Embryonic facial prominence (tissue), 1 donor: Measurements from ENCODE around the gene CWC27.
"Not testable (repeated sequence)": the region's sequence is repeated elsewhere in the genome, so short reads cannot be mapped to it uniquely, and the experiment has no call there.

Source experiments
- DNase-seq: peaks from one replicate; pipeline ENCODE4 v3.0.0-alpha.2; 2016; ENCODE audit errors: extremely low spot score

Gene CWC27

DNA sequence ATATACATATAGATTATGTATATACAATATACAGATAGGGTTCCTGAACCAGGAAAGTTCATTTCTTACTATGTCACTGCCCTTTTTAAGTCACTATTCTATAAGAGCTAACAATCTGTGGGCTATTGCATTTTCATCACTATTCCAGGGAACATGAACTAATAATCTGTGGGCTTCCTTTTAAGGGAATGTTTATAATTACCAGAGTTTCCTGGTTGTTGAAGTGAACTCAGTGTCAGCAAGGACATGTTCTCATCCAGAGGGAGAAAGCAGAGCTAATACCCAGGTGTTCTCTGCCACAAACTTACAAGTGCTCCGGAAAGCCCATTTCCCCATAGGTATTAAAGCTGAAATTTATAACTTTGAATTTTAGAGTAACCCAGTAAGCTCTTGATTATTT, 69.6 kb downstream of the CWC27 start:
- DNase-seq = no peak

DNA sequence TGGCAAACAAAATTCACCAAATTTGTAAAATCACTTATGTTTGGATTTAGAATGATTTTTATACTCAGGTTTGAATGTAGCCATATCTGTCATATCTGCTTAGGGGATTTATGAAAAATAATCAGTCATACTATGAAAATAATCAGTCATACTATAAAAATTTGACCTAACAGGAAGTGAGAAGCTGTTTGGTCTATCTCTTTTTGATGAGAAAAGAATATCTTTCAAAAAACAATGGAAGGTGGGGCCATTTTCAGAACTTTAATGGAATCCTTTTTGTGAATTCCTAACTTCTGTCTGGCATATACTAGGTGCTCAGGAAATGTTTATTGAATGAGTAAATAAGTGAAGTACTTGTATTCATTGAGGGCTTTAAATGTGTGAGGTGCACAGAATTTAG, 70.1 kb downstream of the CWC27 start:
- no peak for DNase-seq

DNA sequence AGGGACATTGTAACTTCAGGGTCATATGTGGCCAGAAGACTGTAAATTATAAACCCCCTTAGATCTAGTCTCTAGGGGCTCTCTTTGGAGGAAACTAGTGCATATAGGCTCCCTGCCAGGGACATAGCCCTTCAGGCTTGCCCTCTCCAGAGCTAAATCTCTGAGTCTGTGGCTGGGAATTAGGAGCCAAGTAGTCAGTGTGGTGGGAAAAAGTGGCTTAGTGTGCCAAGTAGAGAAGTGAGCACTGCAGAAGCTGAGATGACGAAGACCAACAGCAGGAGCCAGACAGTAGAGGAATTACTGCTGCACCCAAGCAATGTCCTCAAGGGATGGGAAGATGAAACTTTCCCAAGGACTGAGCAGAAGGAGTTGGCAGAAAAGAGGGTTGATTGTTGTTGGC, 71.2 kb downstream of the CWC27 start:
- DNase-seq = no peak

DNA sequence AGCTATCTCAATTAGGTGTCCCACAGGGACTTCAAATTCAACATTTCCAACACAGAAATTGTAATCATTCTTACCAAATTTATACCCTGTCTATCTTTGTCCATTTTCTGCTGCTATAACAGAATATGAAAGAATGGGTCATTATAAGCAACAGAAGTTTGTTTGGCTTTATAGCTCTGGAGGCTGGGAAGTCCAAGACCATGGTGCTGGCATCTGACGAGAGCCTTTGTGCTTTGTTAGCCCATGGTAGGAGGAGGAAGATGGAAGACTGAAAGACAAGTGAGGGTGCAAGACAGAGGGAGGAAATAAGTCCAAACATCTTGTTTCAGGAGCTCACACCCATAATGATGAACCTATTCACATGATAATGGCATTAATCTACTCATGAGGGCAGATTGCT, 72.2 kb downstream of the CWC27 start:
- DNase-seq = no peak

DNA sequence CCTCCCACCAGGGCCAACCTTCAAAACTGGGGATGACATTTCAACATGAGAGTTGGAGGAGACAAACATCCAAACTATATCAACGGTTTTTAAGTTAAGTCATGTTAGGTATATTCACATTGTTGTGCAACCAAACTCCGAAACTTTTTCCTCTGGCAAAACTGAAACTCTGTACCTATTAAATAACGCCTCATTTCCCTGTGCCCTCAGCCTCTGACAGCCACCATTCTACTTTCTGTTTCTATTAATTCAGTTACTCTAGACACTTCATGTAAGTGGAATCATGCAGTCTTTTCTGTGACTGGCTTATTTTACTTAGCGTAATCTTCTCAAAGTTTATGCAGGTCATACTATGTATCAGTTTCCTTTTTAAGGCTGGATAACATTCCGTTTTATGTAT, 85.0 kb downstream of the CWC27 start:
- DNase-seq = no peak

DNA sequence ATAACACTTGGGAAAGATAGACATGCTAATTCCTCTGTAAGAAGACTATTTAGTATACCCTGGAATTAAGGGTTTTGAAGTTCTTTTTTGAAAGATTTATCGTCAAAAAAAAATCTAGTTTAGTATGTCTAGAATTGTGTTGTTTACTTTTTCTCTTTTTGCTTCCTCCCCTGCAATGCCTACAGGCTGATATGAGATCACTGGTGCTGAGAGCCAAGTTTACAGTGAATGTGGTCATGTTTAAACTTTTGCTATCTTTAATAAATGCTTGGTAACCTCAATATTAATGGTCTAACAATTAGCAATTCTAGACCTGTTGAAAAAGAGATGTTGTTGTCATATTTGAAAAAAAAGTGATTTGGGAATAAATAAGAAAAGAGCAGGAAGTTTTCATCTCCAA, 86.1 kb downstream of the CWC27 start:
- DNase-seq = no peak

DNA sequence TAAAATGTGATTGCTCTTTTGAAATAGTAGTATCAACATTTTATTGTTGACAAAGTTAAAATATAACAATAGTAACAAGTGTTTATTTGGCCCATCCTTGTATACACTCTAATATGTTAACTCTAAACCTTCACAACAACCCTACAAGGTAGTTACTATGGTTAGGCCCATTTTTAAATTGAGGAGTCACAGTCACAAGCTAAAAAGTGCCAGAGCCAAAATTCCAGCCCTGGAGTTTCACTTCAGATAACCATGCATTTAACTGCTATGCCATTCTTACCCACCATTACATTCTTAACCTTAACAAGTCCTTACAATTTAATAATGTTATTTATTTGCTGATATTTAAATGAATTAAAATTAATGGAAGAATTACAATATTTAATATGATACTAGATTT, 91.2 kb downstream of the CWC27 start:
- no peak for DNase-seq

DNA sequence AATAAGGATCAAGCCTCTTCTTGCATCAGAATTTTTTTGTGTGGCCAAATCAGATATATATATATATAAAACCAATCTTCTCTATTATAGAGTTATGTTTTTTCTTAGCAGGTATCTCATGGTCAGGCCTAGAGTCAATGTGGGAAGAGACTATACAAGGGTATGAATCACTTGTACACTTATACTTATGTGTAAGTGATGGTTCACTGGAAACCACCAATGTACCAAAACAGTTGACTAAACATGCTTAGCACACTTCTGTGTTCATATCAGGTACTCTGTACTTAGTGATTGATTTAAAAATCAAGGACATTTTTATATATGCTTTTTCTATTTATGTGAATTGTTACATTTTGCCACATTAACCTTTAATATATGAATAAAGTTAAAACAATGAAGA, 92.6 kb downstream of the CWC27 start:
- DNase-seq = no peak

DNA sequence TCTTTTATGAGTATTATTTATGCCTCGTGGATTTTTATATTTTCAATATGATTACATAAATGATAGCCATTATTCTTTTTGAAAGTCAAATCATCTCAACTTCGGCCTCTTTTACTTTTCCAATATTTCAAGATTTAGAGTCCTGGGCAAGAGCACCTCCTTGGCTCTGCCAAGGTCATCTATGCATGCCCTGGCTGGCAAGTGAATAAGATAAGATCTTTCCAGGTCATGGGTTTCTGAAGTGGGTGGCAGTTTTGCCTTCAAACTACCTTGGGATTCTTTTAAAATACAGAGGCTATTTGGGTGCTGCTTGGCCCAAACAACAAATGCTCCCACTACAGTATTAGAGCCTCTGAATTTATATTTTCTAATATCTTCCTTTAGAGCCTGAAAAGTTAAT, 95.4 kb downstream of the CWC27 start:
- DNase-seq = no peak

DNA sequence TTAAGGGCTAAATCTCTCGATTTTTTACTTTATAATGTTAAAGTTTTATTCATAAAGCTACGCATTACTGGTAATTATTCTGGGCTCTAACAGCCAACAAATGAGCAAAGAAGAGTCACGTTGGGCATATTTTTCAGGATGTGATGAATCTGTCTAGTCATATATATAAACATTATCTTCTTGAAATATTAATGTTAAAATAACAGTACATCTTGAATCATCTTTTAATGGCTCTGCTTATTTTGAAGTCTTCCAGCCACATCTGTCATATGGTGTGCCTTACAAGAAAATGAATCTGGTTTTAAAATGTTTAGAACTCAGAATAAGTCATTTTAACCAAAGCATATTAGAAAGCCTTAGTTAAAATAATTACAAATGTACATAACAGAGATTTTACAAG, 96.9 kb downstream of the CWC27 start:
- no peak for DNase-seq

DNA sequence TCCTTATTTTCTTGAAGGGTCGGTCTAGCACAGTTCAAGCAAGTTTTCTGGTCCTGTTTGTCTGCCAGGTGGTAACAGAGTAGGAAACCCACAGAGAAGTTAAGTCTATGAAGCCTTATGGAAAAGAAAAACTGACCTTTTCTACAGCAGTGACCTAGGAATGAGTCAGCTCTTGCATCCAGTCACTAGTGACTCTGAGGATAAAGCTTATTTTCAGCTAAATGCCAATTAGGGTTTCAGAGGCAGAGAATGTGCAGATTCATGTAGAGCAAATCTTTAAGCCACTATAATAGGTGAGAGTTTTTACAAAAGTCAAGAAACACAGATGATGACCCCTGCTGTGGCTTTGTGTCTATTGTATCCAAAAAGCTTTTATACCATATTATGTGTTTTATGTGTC, 100.7 kb downstream of the CWC27 start:
- no peak for DNase-seq

DNA sequence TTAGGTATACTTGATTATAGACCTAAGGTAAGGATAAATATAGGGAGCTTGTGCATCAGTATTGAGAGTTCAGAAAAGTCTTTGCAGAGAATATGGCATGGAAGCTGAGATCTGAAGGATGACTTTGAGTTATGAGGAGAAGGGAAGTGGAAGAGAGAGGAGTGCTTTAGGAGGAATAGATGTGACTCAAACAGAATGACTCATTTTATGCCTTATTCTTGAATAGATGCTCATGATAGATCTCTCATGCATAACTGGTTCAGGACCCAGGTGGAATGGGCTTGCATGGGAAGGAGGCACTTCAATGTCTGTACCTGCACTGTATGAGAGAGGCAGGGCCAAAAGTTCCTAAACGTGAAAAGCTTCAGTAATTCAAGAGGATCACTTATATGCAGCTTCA, 103.3 kb downstream of the CWC27 start:
- DNase-seq = no peak

DNA sequence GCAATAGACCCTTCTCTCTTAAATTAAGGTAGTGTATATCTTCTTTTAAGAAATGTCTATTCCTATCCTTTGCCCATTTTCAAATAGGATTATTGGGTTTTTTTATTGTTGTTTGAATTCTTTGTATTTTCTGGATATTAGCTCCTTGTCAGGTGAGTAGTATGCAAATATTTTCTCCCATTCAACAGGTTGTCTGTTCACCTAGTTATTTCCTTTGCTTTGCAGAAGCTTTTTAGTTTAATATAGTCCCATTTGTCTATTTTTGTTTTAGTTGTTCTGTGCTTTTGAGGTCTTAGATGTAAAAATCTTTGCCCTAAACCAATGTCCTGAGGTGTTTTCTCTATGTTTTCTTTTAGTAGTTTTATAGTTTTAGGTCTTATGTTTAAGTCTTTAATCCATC, 104.7 kb downstream of the CWC27 start:
- DNase-seq = no peak

DNA sequence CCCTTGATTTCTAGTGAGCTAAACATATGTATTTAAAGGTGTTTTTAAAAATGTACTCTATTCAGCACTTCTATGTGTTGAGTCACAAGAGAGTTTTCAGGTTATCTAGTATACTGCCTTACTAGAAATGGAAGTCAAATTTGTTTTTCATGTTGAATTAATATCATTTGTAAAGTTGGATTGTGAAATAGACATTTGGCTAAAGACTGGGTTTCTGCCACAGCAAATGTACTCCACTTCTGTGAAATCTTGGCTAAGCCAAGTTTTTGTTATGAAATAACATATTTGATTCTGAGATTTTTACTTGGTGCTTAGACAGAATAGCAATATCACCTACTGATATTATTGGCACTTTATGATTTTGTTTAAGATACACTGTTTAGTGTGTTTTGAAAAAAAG, 106.0 kb downstream of the CWC27 start:
- no peak for DNase-seq

DNA sequence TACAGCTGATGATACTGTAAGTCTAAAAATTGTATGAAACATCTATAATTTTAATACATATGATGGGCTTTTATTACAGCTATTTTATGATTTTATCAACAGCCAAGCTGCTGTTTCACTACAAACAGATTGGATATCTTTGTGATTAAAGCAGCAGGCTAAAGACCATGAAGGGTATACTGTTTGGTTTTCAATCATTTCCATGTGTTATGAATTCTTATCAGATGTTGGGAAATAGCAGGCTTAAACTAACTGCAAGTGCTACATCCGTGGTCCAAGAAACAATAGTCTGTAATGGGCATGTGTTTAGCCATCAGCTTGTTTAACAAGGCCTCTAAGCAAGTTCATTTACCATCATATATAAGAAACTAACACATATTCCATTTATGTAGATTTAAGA, 107.5 kb downstream of the CWC27 start:
- no peak for DNase-seq

DNA sequence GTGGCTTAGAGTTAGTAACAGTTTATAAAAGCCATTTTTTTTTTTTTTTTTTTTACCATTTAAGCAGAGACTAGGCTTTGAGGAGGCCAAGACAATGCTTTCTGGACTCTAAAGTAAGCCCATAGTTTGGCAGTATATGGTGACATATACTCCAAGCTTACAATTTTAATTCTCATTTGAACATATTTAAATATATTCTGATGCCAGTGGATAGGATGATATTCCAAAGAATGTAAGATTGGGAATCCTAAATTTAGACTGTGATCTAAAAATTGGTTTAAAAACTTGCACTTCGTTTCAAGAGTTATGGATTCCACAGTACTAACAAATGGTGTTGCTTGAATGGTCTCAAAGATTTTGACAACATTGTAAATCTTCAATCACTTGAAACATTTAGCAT, 112.1 kb downstream of the CWC27 start:
- DNase-seq = no peak

DNA sequence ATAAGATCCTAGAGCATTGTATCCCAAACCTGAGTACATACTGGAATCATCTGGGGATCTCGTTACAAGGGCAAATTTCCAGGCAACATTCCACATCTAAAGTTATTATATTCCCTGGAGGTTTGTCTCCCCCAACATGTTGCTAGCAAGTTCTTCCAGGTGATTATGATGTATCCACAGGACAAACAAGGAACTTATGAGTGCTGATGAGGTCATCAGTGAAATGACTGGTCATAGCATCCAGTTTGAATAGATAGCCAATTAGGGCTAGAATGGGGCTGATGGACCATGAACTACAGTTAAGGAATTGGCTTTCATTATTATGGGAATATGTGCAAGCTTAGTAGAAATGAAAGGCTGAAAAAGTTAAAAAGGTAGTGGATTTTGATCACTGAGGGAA, 115.2 kb downstream of the CWC27 start:
- no peak for DNase-seq

DNA sequence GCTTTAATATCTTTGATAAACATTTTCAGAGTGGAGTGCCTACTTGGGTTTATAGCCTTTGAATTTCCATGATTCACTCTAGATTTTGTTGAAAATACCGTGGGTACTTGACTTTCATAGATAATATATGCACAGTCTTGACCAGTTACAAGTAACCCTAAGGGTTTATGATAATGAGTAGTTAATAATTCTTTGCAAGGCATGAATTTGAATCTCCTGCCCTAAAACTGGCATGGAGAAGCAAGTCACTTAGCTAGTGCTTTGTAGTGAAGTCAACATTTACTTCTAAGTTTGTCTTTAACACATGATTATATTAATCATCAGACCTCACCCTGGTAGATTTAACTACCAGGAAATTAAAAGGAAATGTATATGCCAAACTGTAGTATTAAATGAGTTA, 115.8 kb downstream of the CWC27 start:
- no peak for DNase-seq

DNA sequence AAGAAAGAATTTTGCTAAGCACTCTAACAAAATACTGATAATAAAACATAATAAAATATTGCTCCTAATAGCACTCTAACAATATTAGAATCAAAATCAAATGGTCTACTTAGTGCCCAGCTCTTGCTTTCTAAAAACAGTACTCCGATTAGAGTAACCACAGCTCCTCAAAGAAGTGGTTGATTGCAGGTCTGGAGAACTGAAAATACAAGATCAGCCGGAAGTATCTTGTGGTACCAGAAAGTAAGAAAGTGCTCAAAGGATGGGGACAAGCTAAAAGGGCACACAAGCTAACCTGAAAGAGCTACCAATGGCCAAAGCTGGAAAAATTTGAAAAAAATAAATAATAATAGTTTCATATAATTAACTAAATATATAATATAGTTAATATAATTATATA, 119.2 kb downstream of the CWC27 start:
- no peak for DNase-seq

DNA sequence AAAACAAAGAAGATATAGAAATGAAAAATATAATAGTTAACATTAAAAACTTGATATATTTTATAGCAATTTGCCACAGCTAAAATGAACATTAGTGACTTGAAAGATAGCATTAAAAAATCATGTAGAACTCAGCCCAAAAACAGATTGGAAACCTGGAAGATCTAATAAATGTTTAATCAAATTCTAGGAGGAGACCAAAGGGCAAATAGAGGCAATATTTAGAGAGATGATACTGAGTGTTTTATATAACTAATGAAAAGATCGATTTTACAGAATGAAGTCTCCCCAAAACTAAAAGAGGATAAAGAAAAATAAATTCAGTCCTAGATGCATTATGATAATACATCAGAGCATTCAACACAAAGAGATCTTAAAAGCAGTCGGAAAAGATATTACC, 127.0 kb downstream of the CWC27 start:
- DNase-seq = no peak

DNA sequence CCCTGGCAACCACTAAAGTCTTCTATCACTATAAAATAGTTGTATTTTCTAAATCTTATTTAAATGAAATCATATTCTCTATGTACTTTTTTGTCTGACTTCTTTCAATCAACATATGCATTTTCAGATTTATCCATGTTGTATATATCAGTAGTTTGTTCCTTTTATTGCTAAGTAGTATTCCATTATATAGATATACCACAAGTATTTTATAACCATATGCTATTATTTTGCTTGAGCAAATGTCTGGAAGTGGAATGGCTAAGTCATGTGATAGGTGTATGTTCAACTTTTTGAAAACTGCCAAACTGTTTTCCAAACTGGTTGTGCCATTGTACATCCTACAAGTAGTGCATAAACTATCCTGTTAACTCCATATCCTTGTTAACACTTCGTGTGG, 131.1 kb downstream of the CWC27 start:
- no peak for DNase-seq

DNA sequence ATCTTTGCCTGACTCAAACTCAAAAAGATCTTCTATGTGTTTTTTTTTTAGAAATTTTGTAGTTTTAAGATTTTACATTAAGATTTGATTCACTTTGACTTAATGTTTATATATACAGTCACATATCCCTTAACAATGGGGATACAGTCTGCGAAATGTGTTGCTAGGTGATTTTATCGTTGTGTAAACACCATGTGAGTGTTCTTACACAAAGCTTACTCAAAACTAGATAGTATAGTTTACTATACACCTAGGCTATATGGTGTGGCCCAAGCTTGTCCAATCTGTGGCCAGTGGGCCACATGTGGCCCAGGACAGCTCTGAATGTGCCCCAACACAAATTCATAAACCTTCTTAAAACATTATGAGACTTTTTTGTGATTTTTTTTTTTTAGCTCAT, 131.9 kb downstream of the CWC27 start:
- no peak for DNase-seq

DNA sequence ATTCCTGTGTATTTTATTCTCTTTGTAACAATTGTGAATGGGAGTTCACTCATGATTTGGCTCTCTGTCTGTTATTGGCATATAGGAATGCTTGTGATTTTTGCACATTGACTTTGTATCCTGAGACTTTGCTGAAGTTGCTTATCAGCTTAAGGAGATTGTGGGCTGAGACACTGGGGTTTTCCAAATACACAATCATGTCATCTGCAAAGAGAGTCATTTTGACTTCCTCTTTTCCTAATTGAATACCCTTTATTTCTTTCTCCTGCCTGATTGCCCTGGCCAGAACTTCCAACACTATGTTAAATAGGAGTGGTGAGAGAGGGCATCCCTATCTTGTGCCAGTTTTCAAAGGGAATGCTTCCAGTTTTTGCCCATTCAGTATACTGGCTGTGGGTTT, 138.7 kb downstream of the CWC27 start:
- DNase-seq = not testable (repeated sequence)

DNA sequence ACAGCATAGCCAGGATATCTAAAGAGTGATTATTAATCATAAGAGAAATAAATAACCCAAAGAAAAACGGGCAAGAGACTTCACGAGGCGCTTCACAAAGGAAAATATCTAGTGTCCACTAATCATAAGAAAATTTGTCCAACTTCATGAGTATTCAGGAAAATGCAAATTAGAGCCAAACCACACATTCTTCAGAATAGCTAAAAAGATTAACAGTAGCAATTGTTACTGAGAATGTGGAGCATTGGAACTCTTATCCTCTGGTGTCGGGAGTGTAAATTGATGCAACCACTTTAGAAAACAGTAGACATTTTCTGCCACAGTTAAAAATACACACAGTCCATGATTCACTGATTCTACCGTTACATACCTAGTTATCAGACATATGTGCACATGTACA, 145.7 kb downstream of the CWC27 start:
- no peak for DNase-seq

DNA sequence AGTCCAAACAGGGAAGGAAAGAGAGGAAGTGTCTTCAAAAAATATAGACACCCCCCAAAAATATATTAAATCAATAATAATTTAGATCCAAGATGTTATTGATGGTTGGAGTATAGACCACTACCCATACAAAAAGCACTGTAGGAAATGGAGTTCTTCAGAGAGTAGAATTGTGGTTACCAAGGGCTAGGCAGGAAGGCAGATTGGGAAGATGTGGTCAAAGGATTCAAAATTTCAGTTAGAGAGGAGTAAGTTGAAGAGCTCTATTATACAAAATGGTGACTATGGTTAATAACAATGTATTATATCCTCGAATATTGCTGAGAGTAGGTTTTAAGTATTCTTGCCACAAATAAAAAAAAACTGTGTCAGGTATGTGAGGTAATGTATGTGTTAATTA, 149.4 kb downstream of the CWC27 start:
- no peak for DNase-seq
